SH-SY5Y (cell line): ENCODE results near the gene TSPAN11.

ENCODE experiments used
- GATA2 ChIP-seq: IDR thresholded peaks from 2 replicates; pipeline ENCODE4 v1.6.1; 2011; ENCODE audit warnings: mild to moderate bottlenecking, low read depth, low read length
- GATA3 ChIP-seq: IDR thresholded peaks from 2 replicates; pipeline ENCODE4 v1.6.1; 2011; ENCODE audit warnings: low read depth, mild to moderate bottlenecking, low read length, moderate library complexity

DNA sequence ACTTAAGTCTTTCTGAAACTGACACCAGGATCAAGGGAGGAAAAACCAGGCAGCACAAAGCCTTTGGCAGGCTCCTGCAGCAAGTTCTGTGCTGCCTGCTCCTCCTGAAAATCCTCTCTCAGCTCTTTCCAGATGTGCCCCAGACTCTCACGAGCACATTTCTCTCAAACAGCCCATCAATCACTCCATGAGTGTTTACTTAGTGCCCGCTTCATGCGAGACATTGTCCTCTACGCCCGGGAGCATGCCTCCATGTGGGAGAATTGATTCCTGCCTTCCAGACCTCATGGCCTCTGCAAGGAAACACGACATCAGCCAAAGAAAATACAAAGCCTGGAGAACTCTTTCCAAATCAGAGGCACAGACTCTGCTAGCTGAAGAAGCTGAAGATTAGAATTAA is 46.5 kb upstream of the TSPAN11 start:
- TF ChIP-seq GATA3 (no peak), GATA2 (no peak)
